Dermis microvascular lymphatic vessel endothelial cell (primary cell): Measurements from ENCODE around the gene GPC6. TPM values are rescaled to one million over a fixed set of nuclear protein-coding genes. Genes with fewer than 3 reads are reported as not detected.

Source experiments
- DNase-seq, 2 donors: peaks; one replicate each; pipeline versions ENCODE4 v3.0.0 to v3.0.0-alpha.2; 2010; ENCODE audit warnings: low read depth in 2 of 2
- total RNA-seq: library from RNA; depleted of rRNA; stranded (reverse); fragments of >200 nt; gene quantifications from 2 replicates; pipeline ENCODE4 v1.2.1, GENCODE V29; 2014

Gene GPC6
- total RNA-seq, 1 donor from 2014 or later: under 0.01 TPM

DNA sequence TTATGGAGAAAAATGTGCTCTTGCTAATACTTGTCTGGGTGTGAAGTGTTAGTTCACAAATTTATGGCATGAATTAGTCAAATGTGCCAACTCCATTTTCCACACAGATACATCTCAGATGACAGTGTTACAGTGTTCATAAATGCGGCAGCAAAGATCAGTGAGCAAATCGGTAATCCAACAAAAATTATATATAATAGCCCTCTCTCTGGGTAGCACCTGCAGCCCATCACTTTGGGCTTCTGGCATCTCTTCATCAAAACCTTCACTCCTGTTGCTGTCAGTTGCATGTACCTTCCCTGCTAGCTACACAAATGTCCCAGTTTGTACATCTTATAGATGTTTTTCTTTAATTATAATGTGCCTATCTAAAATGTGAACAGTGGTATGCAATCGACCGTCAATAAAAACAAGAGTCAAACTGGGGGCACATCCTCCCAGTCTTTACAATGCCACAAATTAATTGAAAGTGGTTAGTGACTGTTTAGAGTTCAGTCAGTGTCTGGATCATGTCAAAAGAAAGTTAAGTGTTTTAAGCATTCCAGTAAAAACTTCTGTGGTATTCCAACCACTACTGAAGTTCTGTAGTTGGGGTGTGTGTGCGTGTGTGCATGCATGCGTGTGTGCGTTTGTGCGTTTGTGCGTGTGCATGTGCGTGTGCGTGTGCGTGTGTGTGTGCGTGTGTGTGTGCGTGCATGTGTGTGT is 804.0 kb downstream of the GPC6 start:
- DNase-seq: no peak

- no peak for DNase-seq
These were observed 805.0 kb downstream of the GPC6 start for GRCh38 chr13:94031609-94032008.

DNA sequence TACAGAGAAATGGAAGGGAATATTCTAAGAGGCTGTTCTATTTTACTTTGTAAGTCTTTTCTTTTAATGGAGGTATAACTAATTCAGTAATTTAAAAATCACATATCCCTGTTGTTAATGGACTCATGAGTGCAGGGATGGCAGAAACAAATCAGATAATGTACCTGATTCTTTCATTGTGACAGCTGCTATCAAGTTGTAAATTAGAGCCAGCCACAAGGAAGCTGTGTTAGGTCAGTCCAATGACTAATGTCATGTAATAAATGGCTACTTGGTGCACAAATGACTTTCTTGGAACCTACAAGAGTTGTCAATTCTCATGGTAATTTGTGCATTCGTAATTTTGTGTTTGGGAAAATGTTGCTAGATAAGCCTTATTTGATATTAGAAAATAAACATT is 806.5 kb downstream of the GPC6 start:
- no peak for DNase-seq

GRCh38 chr13:94033830-94034642 is 807.4 kb downstream of the GPC6 start:
- no peak for DNase-seq

- no peak for DNase-seq
These were observed 823.4 kb downstream of the GPC6 start for GRCh38 chr13:94050039-94050438.

DNA sequence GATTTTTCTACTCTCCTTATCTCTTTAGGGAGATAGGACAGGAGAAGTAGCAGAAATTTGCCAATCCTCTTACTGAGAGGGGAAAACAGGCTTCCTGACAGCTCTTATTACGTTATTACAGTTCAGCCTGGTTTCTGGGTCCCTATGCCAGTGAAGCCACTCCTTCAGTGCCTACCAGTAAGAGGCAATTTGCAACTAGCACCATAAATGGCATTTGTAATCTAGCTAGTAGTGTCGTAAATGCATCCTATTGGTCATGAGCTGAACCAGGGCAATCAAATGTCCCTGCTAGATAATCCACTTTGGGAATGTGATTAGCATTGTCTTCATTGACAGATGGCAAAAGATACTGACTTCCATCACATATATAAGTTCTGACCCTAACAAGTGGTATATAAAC is 824.1 kb downstream of the GPC6 start:
- DNase-seq: no peak

GRCh38 chr13:94053986-94054593 is 827.5 kb downstream of the GPC6 start:
- no peak for DNase-seq

- no peak for DNase-seq
These were observed 829.9 kb downstream of the GPC6 start for GRCh38 chr13:94056362-94056990.

- no peak for DNase-seq
These were observed 831.1 kb downstream of the GPC6 start for GRCh38 chr13:94057618-94058186.

GRCh38 chr13:94058821-94059360 is 832.3 kb downstream of the GPC6 start:
- no peak for DNase-seq

- no peak for DNase-seq
These were observed 834.7 kb downstream of the GPC6 start for GRCh38 chr13:94061301-94061700.

GRCh38 chr13:94063096-94063495 is 836.5 kb downstream of the GPC6 start:
- DNase-seq: no peak

DNA sequence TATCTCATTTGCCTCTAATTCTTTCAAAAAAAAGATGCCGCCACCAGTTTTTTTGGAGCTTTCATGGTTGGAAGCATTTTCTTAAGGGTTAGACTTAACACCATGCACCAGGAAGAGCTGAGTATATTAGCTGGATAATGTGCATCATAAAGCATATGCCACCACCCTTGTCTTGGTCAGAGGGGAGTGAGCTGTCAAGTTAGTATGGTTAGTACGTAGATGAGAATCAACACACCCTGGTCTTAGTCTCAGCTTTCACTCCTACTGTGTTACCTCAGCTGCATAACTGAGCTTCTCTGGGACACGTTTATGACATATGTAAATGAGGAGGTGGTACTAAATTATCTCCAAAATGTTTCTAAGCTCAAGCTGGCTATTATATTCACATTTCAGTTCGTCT is 837.2 kb downstream of the GPC6 start:
- no peak for DNase-seq

DNA sequence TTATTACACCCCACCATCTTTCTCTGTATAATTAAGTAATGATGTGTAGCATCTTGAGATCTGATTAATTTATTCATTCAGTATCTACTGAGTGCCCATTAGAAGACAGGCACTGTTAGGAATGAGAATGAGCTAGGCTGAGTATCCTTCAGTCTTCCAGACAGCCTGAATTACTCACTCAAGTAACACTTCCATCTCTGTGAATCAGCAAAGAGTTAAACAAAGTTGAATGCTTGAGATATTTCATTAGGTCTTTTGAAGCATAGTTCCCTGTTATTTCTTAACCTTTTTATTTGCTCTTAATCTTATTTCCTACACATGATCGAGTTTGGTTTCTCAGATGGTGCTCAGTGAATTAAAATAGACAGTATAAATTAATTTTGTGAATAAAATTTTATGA is 839.1 kb downstream of the GPC6 start:
- no peak for DNase-seq

DNA sequence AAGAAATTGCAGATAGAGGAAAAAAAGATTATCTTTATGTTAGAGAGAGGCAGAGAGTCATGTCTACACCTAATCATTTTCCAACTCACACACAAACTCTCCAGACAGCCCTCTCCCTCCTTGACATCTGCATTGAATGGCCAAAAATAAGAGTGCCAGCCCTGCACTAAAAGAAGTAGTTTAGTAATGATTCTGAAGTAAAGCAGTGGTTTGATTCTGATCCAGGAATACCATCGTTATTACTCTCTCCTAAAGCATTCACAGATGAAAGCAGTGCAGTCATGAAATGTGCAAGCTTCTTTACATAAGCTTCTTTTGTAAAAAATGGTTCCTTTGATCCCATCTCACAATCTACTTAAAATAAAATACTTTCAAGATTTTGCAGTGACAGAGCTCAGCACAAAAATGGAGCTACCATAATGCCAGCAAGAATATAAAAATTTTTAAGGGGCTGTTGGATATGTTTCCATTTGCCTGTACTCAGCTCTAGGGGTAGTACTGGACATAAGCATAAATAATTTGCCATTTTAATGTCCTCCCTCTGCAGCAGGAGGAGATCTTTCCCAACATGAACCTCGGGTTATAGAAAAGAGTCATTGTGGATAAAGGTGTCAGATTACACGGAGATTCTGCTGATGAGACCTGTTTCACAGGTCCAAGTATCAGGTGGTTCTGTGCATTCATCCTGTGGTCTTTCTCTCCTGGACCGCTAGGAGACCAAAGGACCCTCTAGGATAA is 846.6 kb downstream of the GPC6 start:
- DNase-seq: no peak

DNA sequence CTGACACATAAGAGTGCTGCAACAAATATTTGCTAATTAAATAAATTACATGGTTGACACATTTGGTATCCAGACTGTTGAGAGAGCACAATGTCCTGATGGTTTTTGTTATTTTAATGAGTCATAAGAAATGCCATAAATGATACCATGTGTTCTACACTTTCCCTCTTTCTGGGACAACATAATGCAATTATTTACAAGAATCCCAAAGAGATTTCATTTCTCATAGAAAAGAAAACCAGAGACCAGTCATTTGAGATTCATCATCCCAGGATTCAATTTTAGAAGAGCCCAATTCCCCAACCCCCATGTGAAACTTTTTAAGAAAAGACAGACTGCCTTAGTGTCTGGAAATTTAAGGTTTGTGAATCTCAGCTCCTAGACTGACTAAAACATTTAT is 853.3 kb downstream of the GPC6 start:
- DNase-seq: no peak

DNA sequence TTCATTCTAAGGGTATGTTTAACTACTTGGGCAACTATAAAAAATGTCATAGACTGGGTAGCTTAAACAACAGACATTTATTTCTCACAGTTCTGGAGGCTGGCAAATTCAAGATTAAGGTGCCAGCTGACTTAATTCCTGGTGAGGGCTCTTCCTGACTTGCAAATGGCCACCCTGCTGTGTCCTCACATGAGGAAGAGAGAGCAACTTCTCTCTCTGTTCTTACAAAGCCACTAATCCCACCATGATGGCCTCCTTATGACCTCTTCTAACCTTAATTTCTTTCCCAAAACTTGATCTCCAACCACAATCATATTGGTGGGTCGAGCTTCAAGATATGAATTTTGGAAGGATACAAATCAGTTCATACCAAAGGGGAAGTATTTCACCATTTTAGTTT is 853.9 kb downstream of the GPC6 start:
- DNase-seq: no peak

DNA sequence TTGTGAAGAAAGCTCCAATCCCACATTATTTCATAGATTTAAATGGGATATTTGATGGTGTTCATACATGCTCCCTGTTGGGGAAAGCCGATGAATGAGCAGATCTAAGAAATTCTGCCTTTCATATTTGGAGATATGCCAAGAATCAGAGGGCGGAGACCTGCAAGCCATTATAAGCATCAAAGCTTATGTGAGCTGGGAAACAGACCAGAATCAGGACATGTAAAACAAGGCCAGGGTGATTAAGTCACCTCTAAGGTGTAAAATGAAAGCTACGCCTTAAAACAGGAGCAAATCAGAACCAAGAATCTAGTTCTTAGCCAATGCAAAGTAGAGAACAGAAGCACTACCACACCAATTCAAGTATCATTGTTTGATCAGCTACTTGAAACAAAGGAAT is 860.5 kb downstream of the GPC6 start:
- no peak for DNase-seq

DNA sequence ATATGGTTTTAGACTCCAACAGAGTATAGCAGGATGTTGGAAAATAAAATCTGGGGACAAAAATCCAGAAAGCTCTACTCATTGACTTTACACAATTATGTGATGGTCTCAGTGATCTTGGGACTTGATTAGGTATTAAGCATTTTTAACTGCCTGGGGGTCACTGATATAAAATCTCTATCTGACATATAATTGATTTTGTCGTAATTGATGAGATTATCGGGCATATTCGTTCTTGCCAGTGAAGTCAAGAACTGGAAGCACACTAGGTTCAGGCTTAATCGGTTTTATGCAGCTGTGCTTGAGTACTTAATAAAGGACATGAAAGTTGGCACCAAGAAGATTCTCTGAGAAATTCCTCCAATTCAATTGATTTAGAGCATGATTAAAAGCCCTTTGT is 862.1 kb downstream of the GPC6 start:
- DNase-seq: no peak

- DNase-seq: no peak
These were observed 864.3 kb downstream of the GPC6 start for GRCh38 chr13:94090773-94091480.
